Skeletal muscle tissue (tissue), 4 donors: ENCODE data around the gene ESR1. TPM values are rescaled to one million over a fixed set of nuclear protein-coding genes. Genes with fewer than 3 reads are reported as not detected.

Experiments used
- H3K27ac ChIP-seq: one replicate; pipeline ENCODE4 v1.7.0; 2013; ENCODE audit warnings: mild to moderate bottlenecking, low read depth, low read length, inconsistent platforms
- H3K27me3 ChIP-seq, 3 donors: one replicate each; pipeline ENCODE4 v1.7.0; 2013; ENCODE audit warnings: low read length in 3 of 3; ENCODE audit not compliant: control insufficient read depth in 3 of 3, insufficient read depth in 3 of 3
- H3K36me3 ChIP-seq, 3 donors: one replicate each; pipeline ENCODE4 v1.7.0; 2013; ENCODE audit warnings: low read length in 3 of 3; ENCODE audit not compliant: control insufficient read depth in 3 of 3, insufficient read depth in 3 of 3
- H3K4me1 ChIP-seq, 3 donors: one replicate each; pipeline ENCODE4 v1.7.0; 2013; ENCODE audit warnings: low read length in 3 of 3, mild to moderate bottlenecking in 3 of 3; ENCODE audit not compliant: control insufficient read depth in 3 of 3, insufficient read depth in 3 of 3
- H3K4me3 ChIP-seq, 3 donors: one replicate each; pipeline ENCODE4 v1.7.0; 2013; ENCODE audit warnings: low read length in 3 of 3
- H3K9ac ChIP-seq, 3 donors: one replicate each; pipeline ENCODE4 v1.7.0; 2013; ENCODE audit warnings: low read length in 3 of 3, mild to moderate bottlenecking in 3 of 3, moderate library complexity in 2 of 3, low read depth in 1 of 3
- H3K9me3 ChIP-seq, 3 donors: one replicate each; pipeline ENCODE4 v1.7.0; 2013; ENCODE audit warnings: low read length in 3 of 3; ENCODE audit not compliant: control insufficient read depth in 3 of 3
- total RNA-seq: library from RNA; depleted of rRNA; stranded (reverse); fragments of >200 nt; gene quantifications from one replicate; pipeline ENCODE4 v1.2.3, GENCODE V29; 2014
- donor health status: Osteomylitis.

ESR1 gene
- total RNA-seq, 1 donor from 2014 or later, result 1.0 TPM

GRCh38 chr6:152167641-152168603 lies 360.4 kb downstream of the ESR1 start:
- H3K9me3 ChIP-seq, result no peaks in the 10 kb centered on the region
- peaks cover 11 to 26% (median 25%) of the 10 kb centered on the region in 3 donors for H3K4me1 ChIP-seq
- peaks cover 7 to 21% (median 12%) of the 10 kb centered on the region in 3 donors for H3K36me3 ChIP-seq
- peak overlapping the region; percentile 67 to 78 (median 76) for H3K4me3 ChIP-seq
- peak overlapping the region; percentile 79 to 93 (median 85) for H3K9ac ChIP-seq
- peak overlapping the region; percentile 95 for H3K27ac ChIP-seq
- H3K27me3 ChIP-seq, result no peaks in the 10 kb centered on the region

DNA sequence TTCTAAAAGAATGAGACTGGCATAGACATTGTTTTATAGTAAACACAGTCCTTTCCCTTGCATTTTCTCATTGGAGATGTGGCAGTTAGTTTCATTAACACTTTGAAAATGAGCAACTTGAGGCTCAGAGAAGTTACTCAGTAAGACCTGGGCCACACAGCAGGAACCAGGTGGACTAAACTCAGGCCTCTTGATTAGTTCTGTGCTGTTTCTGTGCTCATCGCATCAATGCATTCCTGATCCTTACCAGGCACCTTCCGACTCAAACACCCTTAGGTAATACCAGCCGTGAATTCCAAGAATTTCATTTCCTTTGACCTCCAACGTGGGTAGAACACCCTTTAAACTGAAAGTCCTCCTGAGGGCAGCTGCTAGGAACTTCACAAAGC lies 362.8 kb downstream of the ESR1 start:
- peaks cover 17 to 30% (median 28%) of the 10 kb centered on the region in 3 donors for H3K4me1 ChIP-seq
- H3K27ac ChIP-seq, result peak overlapping the region; percentile 79

DNA sequence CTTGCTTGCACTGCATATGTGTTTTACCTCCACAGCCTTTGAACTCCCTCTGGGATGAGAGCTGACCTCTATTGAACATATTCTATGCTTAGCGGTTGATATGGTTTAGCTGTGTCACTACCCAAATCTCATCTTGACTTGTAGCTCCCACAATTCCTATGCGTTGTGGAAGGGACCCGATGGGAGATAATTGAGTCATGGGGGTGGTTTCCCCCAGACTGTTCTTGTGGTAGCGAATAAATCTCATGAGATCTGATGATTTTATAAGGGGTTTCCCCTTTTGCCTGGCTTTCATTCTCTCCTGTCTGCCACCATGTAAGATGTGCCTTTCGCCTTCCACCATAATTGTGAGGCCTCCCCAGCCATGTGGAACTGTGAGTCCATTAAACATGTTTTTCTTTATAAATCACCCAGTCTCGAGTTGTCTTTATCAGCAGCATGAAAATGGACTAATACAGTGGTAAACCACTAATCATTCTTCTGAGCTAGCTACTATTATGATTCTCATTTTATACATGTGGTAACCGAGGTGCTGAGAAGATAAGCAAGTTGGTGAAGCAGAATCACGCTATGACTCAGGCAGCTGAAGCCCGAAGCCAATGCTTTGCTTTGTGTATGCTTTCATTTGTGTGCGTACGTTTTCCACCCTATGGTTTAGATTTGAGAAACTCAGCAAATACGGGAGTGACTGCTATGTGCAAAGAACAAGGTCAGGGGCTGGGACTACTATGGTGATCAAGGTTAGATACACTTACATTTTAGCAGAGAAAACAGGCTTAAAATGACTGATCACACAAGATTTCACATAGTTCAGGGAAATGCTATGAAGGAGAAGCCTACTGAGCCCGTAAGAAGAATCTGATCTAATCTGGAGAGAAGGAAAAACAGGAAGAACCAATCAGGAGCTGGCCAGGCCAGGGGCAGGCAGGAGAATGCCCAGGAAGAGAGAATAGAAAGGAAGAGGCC lies 363.5 kb downstream of the ESR1 start:
- Histone ChIP-seq H3K36me3 (peaks cover 4 to 18% (median 4%) of the 10 kb centered on the region in 3 donors), H3K9me3 (no peaks in the 10 kb centered on the region), H3K9ac (peak overlapping the region in 1 of 3 donors; percentile 10), H3K27me3 (no peaks in the 10 kb centered on the region), H3K4me3 (no peak overlapping the region), H3K4me1 (peaks cover 17 to 28% (median 26%) of the 10 kb centered on the region in 3 donors), H3K27ac (peak overlapping the region; percentile 79)

More for the DNA sequence above, 362.8 kb downstream of the ESR1 start:
- no peak overlapping the region for H3K4me3 ChIP-seq
- H3K36me3 ChIP-seq, result peaks cover 2 to 17% (median 4%) of the 10 kb centered on the region in 3 donors
- H3K27me3 ChIP-seq, result no peaks in the 10 kb centered on the region
- no peak overlapping the region for H3K9ac ChIP-seq
- H3K9me3 ChIP-seq, result no peaks in the 10 kb centered on the region

GRCh38 chr6:152173321-152173720 lies 365.8 kb downstream of the ESR1 start:
- Histone ChIP-seq H3K36me3 (peaks cover 4 to 20% (median 4%) of the 10 kb centered on the region in 3 donors), H3K27ac (peak overlapping the region; percentile 79), H3K9me3 (no peaks in the 10 kb centered on the region), H3K4me3 (no peak overlapping the region), H3K9ac (peak overlapping the region in 2 of 3 donors; percentile 4 to 22), H3K4me1 (peaks cover 26 to 30% (median 30%) of the 10 kb centered on the region in 3 donors), H3K27me3 (no peaks in the 10 kb centered on the region)

DNA sequence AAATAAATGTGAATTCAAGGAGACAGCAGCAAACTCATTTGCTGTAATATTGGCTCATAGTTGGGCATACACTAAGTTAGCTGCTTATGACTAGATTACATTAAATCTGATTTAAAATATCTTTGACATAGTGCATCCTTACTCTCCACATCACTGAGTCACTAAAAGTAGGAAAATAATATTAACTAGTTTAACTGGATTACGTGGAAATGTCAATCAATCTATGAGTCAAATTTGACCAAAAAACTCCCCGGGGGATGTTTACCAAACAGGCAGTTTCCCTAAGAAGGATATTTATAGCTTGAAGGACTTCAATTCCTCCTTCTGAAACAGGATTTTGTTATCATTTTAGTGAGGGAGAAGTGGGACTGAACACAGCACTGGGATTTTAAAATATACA lies 366.5 kb downstream of the ESR1 start:
- no peaks in the 10 kb centered on the region for H3K27me3 ChIP-seq
- no peak overlapping the region for H3K4me3 ChIP-seq
- peaks cover 26 to 30% (median 27%) of the 10 kb centered on the region in 3 donors for H3K4me1 ChIP-seq
- peaks cover 4 to 22% (median 4%) of the 10 kb centered on the region in 3 donors for H3K36me3 ChIP-seq
- H3K9ac ChIP-seq, result no peak overlapping the region
- H3K9me3 ChIP-seq, result no peaks in the 10 kb centered on the region
- H3K27ac ChIP-seq, result peak overlapping the region; percentile 79

DNA sequence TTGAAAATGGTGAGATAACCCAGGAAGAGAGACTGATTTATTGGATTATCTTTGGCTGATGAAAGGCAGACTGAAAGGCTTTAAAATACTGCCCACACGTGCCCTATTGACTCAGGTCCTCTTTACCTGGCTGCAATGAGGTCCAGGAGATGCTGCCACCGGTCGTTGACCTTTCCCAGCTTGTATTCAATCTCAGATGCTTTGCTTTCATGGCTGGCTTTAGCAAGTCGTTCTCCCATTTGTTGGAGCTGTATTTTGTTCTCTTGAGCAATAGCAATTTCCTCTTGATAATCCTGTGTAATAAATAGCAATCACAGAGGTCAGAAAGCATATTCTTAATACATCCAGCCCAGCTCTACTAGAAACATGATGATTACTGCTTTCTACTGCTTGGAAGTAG lies 368.8 kb downstream of the ESR1 start:
- Histone ChIP-seq H3K4me1 (peaks cover 19 to 21% (median 20%) of the 10 kb centered on the region in 3 donors), H3K9me3 (no peaks in the 10 kb centered on the region), H3K27me3 (no peaks in the 10 kb centered on the region), H3K36me3 (peaks cover 4 to 23% (median 9%) of the 10 kb centered on the region in 3 donors), H3K9ac (no peak overlapping the region), H3K27ac (peak overlapping the region; percentile 7), H3K4me3 (no peak overlapping the region)
